ENCODE results near the gene FUT3.

Gene FUT3

DNA sequence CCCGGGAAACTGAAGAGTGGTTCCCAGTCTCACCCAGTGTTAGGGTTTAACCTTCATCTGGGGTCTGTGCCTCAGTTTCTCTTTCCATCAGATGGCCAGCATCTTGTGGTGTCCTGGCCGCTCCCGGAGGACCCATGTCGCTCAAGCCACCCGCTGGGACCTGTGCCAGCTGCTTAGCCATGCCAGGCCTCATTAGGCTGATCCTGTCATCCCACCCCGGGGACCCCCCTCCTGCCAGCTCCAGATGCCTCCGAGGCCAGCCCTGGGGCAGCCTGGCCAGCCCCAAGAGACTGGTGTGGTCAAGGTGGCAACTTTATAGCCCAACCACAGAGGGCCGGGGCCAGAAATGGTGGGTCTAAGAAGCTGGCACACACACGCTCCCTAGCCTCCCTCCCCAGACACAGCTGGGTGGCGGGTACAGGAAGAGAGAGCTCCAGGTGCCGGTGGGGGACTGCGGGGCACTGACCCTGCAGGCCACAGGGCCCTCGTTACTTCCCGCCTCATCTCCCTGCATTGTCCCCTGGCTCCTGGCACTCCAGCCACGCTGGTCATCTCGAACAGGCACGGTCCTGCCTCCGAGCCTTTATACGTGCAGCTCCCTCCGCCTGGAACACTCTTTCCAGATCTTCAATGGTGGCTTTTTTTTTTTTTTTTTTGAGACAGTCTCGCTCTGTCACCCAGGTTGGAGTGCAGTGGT, 43.0 kb downstream of the FUT3 start:
- Histone ChIP-seq H3K27me3 (ENCODE audit: insufficient read depth, low read depth) (peaks cover 3% of the 10 kb centered on the region; the same call in 1 of the 2 replicates), H2AFZ (ENCODE audit: low read depth) (no peak overlapping the region), H3K36me3 (ENCODE audit: insufficient read depth) (no peaks in the 10 kb centered on the region), H3K4me3 (IDR thresholded peaks at IDR 0.05; ENCODE audit: insufficient read depth, low read depth, low read length) (no peak overlapping the region), H4K20me1 (ENCODE audit: insufficient read depth) (no peaks in the 10 kb centered on the region), H3K79me2 (ENCODE audit: insufficient read depth, low read depth) (no peaks in the 10 kb centered on the region), H3K27ac (no peak overlapping the region), H3K4me2 (no peak overlapping the region), H3K4me1 (ENCODE audit: low read depth, poor library complexity, severe bottlenecking) (peaks cover 9% of the 10 kb centered on the region), H3K9ac (no peak overlapping the region)
- TF ChIP-seq, protein P1, sequence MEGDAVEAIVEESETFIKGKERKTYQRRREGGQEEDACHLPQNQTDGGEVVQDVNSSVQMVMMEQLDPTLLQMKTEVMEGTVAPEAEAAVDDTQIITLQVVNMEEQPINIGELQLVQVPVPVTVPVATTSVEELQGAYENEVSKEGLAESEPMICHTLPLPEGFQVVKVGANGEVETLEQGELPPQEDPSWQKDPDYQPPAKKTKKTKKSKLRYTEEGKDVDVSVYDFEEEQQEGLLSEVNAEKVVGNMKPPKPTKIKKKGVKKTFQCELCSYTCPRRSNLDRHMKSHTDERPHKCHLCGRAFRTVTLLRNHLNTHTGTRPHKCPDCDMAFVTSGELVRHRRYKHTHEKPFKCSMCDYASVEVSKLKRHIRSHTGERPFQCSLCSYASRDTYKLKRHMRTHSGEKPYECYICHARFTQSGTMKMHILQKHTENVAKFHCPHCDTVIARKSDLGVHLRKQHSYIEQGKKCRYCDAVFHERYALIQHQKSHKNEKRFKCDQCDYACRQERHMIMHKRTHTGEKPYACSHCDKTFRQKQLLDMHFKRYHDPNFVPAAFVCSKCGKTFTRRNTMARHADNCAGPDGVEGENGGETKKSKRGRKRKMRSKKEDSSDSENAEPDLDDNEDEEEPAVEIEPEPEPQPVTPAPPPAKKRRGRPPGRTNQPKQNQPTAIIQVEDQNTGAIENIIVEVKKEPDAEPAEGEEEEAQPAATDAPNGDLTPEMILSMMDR (conservative IDR thresholded peaks at IDR 0.05; ENCODE audit: low read depth, low read length): no peak

DNA sequence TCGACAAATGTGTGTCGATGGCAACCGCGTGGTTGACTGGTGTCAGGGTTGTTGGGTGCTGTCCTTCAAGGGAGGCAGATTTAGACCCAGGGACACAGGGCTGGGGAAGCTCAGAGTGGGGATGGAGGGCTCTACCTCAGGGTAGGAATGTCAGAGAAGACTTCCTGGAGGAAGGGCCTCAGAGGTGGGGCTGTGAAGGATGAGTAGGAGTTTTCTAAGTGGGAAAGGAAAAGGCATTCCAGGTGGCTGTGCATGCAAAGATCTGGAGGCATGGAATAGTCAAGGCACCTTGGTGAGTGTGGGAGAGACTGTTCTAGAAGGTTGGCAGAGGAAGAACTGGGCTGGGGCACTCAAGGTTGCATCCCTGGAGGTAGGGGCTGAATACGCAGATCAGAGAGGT, 44.3 kb downstream of the FUT3 start:
- H3K4me2 ChIP-seq: no peak overlapping the region
- no peak overlapping the region for H2AFZ ChIP-seq (ENCODE audit: low read depth)
- H4K20me1 ChIP-seq (ENCODE audit: insufficient read depth): no peaks in the 10 kb centered on the region
- TF ChIP-seq, protein P1 (conservative IDR thresholded peaks at IDR 0.05; ENCODE audit: low read depth, low read length): no peak
- no peak overlapping the region for H3K9ac ChIP-seq
- H3K27ac ChIP-seq: no peak overlapping the region
- H3K79me2 ChIP-seq (ENCODE audit: insufficient read depth, low read depth): no peaks in the 10 kb centered on the region
- no peaks in the 10 kb centered on the region for H3K36me3 ChIP-seq (ENCODE audit: insufficient read depth)
- H3K27me3 ChIP-seq (ENCODE audit: insufficient read depth, low read depth): peaks cover 3% of the 10 kb centered on the region; the same call in 1 of the 2 replicates
- H3K4me1 ChIP-seq (ENCODE audit: low read depth, poor library complexity, severe bottlenecking): peaks cover 9% of the 10 kb centered on the region
- no peak overlapping the region for H3K4me3 ChIP-seq (IDR thresholded peaks at IDR 0.05; ENCODE audit: insufficient read depth, low read depth, low read length)

DNA sequence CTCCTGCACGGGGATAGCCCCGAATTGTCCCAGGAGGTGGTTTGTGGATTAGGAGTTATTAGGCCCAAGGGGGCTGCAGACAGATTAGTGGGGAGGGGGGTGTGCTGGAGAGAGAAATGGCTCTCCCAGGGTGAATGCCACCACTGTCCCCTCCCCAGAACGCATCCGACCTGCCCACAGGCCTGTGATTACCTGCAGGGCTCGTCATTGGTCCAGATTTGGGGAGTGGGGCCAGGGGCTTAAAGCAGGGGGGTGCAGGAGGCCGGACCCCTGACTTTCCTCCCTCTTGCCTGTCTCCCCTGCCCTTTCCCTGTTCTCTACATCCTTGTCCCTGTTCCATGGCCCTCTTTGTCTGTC, 45.1 kb downstream of the FUT3 start:
- no peak overlapping the region; the same call in 1 of the 2 replicates for H3K4me2 ChIP-seq
- TF ChIP-seq, protein P1 (conservative IDR thresholded peaks at IDR 0.05; ENCODE audit: low read depth, low read length): peak; percentile 21
- H3K36me3 ChIP-seq (ENCODE audit: insufficient read depth): no peaks in the 10 kb centered on the region
- peaks cover 9% of the 10 kb centered on the region for H3K4me1 ChIP-seq (ENCODE audit: low read depth, poor library complexity, severe bottlenecking)
- no peak overlapping the region for H2AFZ ChIP-seq (ENCODE audit: low read depth)
- peaks cover 3% of the 10 kb centered on the region; the same call in 1 of the 2 replicates for H3K27me3 ChIP-seq (ENCODE audit: insufficient read depth, low read depth)
- no peak overlapping the region for H3K27ac ChIP-seq
- no peaks in the 10 kb centered on the region for H3K79me2 ChIP-seq (ENCODE audit: insufficient read depth, low read depth)
- no peaks in the 10 kb centered on the region for H4K20me1 ChIP-seq (ENCODE audit: insufficient read depth)
- H3K9ac ChIP-seq: no peak overlapping the region
- H3K4me3 ChIP-seq (IDR thresholded peaks at IDR 0.05; ENCODE audit: insufficient read depth, low read depth, low read length): no peak overlapping the region

DNA sequence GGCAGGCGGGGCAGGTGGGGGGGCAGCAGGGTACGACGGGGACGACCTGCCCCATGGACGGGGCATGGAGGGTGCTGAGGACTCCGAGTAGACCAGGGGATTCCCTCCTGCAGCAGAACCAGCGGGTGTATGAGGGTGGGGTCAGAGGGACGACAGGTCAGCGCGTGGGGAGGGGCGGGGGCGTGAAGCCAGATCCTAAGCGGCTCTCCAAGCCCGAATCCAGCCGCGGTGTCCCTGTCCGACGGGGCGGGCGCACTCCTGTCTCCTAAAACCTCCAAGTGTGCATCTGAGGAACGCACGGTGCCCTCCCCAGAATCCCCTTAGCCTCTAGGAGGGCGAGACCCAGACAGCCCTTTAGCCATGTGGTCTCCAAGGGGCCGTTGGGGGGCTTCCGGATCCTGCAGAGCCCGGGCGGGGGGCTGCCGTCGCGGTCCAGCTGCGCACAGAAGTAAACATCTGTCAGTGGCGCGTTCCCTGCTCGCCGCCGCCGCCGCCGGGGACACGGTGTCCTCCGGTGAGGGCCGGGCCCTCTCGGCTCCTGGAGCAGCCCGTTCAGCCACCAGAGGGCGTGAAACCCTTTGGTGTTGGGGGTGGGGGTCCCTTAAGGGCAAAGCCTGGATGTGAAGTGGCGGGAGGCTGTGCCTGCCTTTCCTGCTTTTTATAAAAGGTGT, 45.7 kb downstream of the FUT3 start:
- Histone ChIP-seq H3K4me3 (IDR thresholded peaks at IDR 0.05; ENCODE audit: insufficient read depth, low read depth, low read length) (no peak overlapping the region), H3K9ac (no peak overlapping the region), H2AFZ (ENCODE audit: low read depth) (peak overlapping the region; percentile 38; the same call in 1 of the 2 replicates), H3K27ac (no peak overlapping the region), H3K79me2 (ENCODE audit: insufficient read depth, low read depth) (no peaks in the 10 kb centered on the region), H3K36me3 (ENCODE audit: insufficient read depth) (no peaks in the 10 kb centered on the region), H4K20me1 (ENCODE audit: insufficient read depth) (no peaks in the 10 kb centered on the region), H3K27me3 (ENCODE audit: insufficient read depth, low read depth) (peaks cover 3% of the 10 kb centered on the region; the same call in 1 of the 2 replicates), H3K4me1 (ENCODE audit: low read depth, poor library complexity, severe bottlenecking) (peaks cover 9% of the 10 kb centered on the region), H3K4me2 (peak overlapping the region; percentile 39)
- TF ChIP-seq, protein P1 (conservative IDR thresholded peaks at IDR 0.05; ENCODE audit: low read depth, low read length): peak; percentile 72
